Stimulated activated CD4-positive, alpha-beta T cell treated with anti-CD3 and anti-CD28 coated beads, Interleukin-2, amount 100 ng/mL, for 48 hours (primary cell): ENCODE measurements around the gene TCP11.

Experiments used
- DNase-seq, 2 donors: peaks; one replicate each; pipeline ENCODE4 v3.0.0-alpha.2; 2020

Gene TCP11

DNA sequence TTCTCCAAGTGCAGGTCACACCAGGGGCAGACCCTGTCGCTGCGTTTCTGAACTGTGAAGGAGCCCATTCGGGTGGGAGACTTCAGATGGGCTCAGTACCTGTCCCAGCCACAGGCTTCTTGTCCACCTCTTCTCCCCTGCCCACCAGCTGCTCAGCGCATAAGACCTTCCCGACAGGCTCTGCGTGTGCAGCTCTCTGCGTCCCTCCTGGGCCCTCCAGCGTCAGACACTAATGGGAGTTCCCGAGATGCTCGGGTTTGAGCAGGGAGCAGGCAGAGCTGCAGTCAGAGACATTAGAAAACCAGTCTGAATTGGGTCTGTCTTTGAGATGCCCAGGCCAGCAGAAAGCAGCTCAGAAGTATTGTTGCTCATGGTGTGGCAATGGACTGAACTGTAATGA is 50.4 kb downstream of the TCP11 start:
- no peak for DNase-seq

- no peak for DNase-seq
Measured at GRCh38 chr6:35089935-35090505, 51.1 kb downstream of the TCP11 start.

GRCh38 chr6:35089216-35089934 is 51.8 kb downstream of the TCP11 start:
- DNase-seq = no peak

GRCh38 chr6:35088281-35089215 is 52.6 kb downstream of the TCP11 start:
- no peak for DNase-seq

DNA sequence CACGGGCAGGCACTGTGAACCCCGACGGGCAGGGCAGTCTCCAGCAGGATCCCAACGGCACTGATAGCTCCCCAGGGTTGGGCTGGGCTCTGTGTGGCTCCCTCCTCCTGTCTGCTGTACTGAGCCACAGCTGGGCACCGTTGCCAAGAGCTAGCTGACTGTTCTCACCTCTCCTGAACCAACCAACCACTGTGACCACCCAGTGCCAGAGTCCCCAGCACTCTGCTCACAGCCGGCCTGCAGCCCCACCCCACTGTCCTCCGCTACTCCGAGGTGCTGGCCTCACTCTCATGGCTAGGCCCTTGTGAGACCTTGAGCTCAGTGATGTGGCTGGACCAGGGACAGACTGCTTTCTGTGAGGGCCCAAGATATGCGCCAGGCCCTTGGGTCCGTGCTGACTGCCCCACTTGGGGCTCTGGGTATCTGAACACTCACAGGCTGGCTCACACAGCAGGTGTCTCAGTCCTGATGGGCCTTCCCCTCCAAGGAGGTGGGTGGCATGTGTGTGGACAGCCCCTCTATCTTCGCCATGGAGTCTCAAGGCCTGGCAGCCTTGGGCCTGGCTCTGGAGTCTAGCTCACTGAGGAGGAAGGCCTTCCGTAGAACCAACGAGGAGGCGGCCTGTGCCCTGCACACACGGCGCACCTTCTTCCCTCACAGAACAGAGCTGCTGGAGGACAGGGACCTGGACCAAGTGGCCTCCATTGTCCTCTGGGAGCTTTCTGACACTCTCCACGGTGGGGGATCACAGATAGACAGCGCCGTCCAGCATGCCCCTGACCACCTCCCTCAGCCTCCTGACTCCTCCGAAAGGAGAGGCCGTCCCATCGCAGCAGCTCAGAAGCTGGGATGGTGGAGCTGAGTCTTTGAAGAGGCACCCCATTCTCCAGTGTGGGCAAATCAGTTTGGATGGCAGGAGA is 53.5 kb downstream of the TCP11 start:
- no peak for DNase-seq

- no peak for DNase-seq
Measured at GRCh38 chr6:35086636-35087360, 54.3 kb downstream of the TCP11 start.

- no peak for DNase-seq
Measured at GRCh38 chr6:35086282-35086632, 54.9 kb downstream of the TCP11 start.

DNA sequence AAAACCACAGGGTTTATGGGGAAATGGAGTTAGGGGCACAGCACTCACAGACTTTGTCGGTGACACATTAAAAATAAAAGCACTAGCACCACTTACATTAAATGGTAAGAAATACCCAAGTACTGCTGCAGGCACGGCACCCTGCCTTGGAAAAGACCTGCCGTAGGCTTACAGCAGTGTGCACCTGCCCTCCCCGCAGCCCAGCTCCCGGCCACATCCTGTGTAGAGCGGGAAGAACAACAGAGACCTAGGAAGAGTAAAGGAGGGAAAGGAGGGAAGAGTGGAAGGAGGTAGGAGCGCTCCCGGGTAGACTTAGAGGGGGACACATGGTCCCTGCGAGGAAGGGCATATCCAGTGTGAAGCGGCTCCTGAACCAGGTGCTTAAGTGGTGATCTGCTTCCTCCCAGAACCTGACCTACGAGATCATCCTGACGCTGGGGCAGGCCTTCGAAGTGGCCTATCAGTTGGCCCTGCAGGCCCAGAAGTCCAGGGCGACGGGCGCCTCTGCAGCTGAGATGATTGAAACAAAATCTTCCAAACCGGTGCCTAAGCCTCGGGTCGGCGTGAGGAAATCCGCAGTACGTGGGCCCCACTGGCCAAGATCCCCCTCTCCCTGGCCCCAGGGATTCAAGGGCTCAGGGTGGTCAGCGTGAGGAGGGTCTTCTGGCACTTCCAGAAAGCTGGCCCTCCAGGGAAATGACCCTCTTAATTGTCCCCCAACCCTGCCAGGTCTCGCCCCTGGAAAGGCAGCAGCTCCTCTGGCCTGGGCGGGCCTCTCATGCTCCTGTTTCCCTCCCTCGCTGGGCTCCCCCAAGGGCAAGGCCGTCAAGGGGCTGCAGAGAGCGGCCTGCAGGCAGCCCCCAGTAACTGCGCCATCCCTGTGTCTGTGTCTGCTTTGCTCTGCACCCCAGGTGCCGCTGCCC is 55.5 kb downstream of the TCP11 start:
- no peak for DNase-seq

- no peak for DNase-seq
Measured at GRCh38 chr6:35084511-35085203, 56.5 kb downstream of the TCP11 start.

DNA sequence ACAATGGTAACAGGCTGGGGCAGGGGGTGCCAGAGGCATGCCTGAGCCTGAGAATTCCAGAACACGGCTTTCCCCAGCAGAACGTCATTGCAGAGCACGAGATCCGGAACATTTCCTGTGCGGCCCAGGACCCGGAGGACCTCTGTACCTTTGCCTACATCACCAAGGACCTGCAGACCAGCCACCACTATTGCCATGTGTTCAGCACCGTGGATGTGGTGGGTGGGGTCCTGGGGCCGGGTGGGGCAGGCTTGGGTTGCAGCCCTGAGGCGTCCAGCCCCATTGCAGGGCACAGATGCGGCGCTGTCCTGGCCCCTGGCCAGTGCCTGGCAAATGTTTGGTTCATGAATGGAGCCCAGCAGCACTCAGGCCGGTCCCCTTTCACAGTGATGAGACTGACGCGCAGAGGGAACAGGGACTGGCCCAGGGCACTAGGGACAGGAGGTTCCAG is 57.1 kb downstream of the TCP11 start:
- DNase-seq = no peak

DNA sequence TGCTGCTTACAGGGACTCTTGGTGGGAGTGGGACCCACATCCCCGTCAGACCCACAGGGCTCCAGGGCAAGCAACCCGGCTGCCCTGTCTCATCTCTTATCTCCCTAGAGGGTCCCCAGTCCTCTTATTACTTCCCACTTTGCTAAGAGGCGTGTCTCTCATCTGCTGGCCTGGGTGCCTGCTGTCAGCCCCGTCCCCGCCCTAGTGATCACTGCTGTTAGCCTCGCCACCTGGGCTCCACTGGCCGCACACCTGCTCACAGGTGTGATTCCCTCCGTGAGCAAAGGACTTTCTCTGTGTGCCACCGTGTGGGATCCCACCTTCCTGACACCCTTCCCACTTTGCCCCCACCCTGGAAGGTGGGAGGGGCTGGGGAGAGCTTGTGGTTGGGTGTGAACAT is 57.6 kb downstream of the TCP11 start:
- no peak for DNase-seq

DNA sequence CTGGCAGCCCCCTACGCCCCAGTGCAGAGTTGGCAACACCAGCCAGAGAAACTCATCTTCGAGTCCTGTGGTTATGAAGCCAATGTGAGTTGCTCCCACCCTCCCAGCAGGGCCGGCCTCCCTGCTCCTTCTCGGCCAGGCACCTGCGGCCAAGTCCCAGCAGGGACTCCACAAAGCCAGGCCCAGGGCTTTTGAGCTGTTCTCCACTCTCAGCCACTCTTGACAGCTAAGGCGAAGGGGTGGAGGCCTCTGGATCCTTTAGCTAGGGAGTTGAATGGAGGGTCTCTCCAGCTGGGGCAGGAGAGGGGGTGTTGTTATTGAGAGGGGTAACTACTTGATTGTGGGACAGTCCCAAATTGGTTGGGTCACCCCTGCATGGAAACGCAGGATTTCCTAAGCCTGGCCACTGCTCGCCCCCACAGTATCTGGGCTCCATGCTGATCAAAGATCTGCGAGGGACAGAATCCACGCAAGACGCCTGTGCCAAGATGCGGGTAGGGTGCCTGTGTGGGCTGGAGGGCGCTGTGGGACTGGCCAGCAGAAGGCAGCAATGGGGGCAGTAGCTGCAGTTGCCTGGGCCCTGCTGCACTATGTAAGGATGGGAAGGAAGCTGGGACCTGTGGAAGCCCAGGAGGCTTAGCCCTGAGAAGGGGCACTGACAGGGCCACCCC is 58.3 kb downstream of the TCP11 start:
- DNase-seq = no peak

GRCh38 chr6:35082046-35082732 is 59.0 kb downstream of the TCP11 start:
- DNase-seq = no peak

GRCh38 chr6:35081426-35081851 is 59.7 kb downstream of the TCP11 start:
- DNase-seq = no peak

GRCh38 chr6:35080821-35081425 is 60.2 kb downstream of the TCP11 start:
- DNase-seq = no peak

- DNase-seq = no peak
Measured at GRCh38 chr6:35080016-35080680, 61.0 kb downstream of the TCP11 start.

- DNase-seq = no peak
Measured at GRCh38 chr6:35079311-35080000, 61.7 kb downstream of the TCP11 start.
